Astrocyte (in vitro differentiated cells and primary cell): Measurements from ENCODE around the gene MRPL10. TPM values are rescaled to one million over a fixed set of nuclear protein-coding genes. Genes with fewer than 3 reads are reported as not detected.

Experiments used
- DNase-seq: peaks from one replicate; pipeline ENCODE4 v3.0.0-alpha.2; 2010; ENCODE audit warnings: low read depth
- FAIRE-seq: peaks from 2 replicates; lab custom pipeline; 2011; peaks lifted over from hg19 to GRCh38; lab: Jason Lieb, UNC
- H2AFZ ChIP-seq: 2 replicates; pipeline ENCODE4 v1.6.0; 2012; ENCODE audit warnings: low read depth, low read length, inconsistent platforms
- H3K27ac ChIP-seq: 2 replicates; pipeline ENCODE4 v1.5.1; 2011; ENCODE audit warnings: low read depth, low read length, inconsistent platforms
- H3K27me3 ChIP-seq: 2 replicates; pipeline ENCODE4 v1.6.0; 2011; ENCODE audit warnings: low read length, inconsistent platforms; ENCODE audit not compliant: insufficient read depth
- H3K36me3 ChIP-seq: 2 replicates; pipeline ENCODE4 v1.5.1; 2011; ENCODE audit warnings: low read length, inconsistent platforms; ENCODE audit not compliant: insufficient read depth
- H3K4me1 ChIP-seq: 2 replicates; pipeline ENCODE4 v1.5.1; 2011; ENCODE audit warnings: low read length, inconsistent platforms; ENCODE audit not compliant: insufficient read depth
- H3K4me2 ChIP-seq: 2 replicates; pipeline ENCODE4 v1.6.0; 2012; ENCODE audit warnings: low read length, inconsistent platforms
- H3K4me3 ChIP-seq: 2 replicates; pipeline ENCODE4 v1.5.1; 2011; ENCODE audit warnings: low read depth, mild to moderate bottlenecking, low read length, inconsistent platforms; ENCODE audit not compliant: insufficient read depth
- H3K79me2 ChIP-seq: 2 replicates; pipeline ENCODE4 v1.6.0; 2012; ENCODE audit warnings: mild to moderate bottlenecking, low read length, inconsistent platforms; ENCODE audit not compliant: insufficient read depth
- H3K9ac ChIP-seq: 2 replicates; pipeline ENCODE4 v1.6.0; 2012; ENCODE audit warnings: mild to moderate bottlenecking, low read length, inconsistent platforms
- H3K9me3 ChIP-seq: 2 replicates; pipeline ENCODE4 v1.5.1; 2012; ENCODE audit warnings: low read depth, mild to moderate bottlenecking, low read length, inconsistent platforms; ENCODE audit not compliant: insufficient read depth
- H4K20me1 ChIP-seq: 2 replicates; pipeline ENCODE4 v1.6.0; 2012; ENCODE audit warnings: low read length, inconsistent platforms; ENCODE audit not compliant: insufficient read depth
- H3K27ac Mint-ChIP-seq: one replicate; pipeline ENCODE4 v1.8.0; 2021; ENCODE audit warnings: mild to moderate bottlenecking, mixed read lengths; ENCODE audit not compliant: unreplicated experiment
- H3K27me3 Mint-ChIP-seq: one replicate; pipeline ENCODE4 v1.8.0; 2021; ENCODE audit warnings: low read depth, mixed read lengths; ENCODE audit not compliant: unreplicated experiment
- H3K36me3 Mint-ChIP-seq: one replicate; pipeline ENCODE4 v1.8.0; 2021; ENCODE audit warnings: low read depth, mixed read lengths; ENCODE audit not compliant: unreplicated experiment
- H3K4me1 Mint-ChIP-seq: one replicate; pipeline ENCODE4 v1.8.0; 2021; ENCODE audit warnings: low read depth, mixed read lengths; ENCODE audit not compliant: unreplicated experiment
- H3K4me3 Mint-ChIP-seq: one replicate; pipeline ENCODE4 v1.8.0; 2021; ENCODE audit warnings: mild to moderate bottlenecking, moderate library complexity, mixed read lengths; ENCODE audit not compliant: unreplicated experiment
- H3K9me3 Mint-ChIP-seq: one replicate; pipeline ENCODE4 v1.8.0; 2021; ENCODE audit warnings: mild to moderate bottlenecking, mixed read lengths; ENCODE audit not compliant: unreplicated experiment
- EZH2 ChIP-seq: IDR thresholded peaks from 2 replicates; pipeline ENCODE4 v1.6.1; 2012; ENCODE audit warnings: mild to moderate bottlenecking, low read length, inconsistent platforms; ENCODE audit not compliant: insufficient read depth
- total RNA-seq: library from RNA; stranded (reverse); gene quantifications from 2 replicates; pipeline ENCODE4 v1.2.1, GENCODE V29; 2021
- TF ChIP-seq, protein P1 (sequence below): IDR thresholded peaks from 2 replicates; pipeline ENCODE4 v1.5.1; 2011; ENCODE audit warnings: low read depth, mild to moderate bottlenecking, inconsistent platforms, low read length, moderate library complexity; ENCODE audit not compliant: insufficient read depth

Gene MRPL10
- total RNA-seq, 1 donor from 2014 or later: 33.2 TPM

DNA sequence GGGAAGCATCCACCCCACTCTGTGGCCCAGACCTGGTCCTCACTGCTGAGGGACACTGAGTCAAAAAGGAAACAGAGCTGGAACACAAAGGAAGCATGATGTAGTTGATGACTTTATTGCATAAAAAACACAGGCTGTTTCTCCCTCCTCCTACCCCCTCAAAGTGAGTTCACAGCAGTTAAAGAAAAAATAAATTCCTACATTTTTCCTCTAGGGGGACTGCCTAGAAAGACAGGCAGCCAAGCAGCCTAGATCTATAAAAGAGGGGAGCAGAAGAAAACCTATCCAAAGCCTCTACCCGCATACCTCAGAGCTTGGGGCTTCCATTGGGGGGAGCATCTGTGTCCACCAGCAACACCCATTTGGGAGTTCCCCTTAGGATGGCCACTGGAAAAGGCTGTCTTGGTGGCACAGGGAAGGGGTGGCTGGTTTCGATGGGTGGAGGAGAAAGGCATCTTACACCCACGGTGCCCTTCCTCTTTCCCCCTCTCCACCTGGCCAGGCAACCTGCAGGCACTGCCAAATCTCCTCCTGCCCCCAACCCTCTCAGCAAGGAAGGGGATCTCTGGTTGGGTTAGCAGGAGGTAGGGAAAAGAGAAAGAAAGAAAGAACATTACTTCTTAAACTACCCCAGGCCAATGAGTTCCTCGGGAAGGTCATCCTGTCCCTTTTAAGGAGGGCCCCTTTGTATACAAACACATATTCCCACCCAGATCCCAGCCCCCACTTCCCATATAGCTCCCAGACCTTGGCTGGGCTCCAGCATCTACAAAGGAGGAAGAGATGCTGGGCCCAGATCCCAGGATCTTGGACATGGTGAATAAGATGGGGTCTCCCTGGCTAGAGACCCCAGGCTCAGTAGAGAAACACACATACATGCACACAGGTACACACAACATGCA lies 13.7 kb upstream of the MRPL10 start:
- H3K4me2 ChIP-seq: no peak overlapping the region
- no peak overlapping the region for H3K27ac ChIP-seq
- H3K4me1 ChIP-seq: peaks cover 10% of the 10 kb centered on the region
- no peak overlapping the region for H2AFZ ChIP-seq
- no peaks in the 10 kb centered on the region for H3K9me3 Mint-ChIP-seq
- FAIRE-seq: no peak
- H3K9ac ChIP-seq: no peak overlapping the region
- DNase-seq: no peak
- H3K79me2 ChIP-seq: no peaks in the 10 kb centered on the region
- H3K4me1 Mint-ChIP-seq: peaks cover 18% of the 10 kb centered on the region
- H3K9me3 ChIP-seq: no peaks in the 10 kb centered on the region
- peaks cover 48% of the 10 kb centered on the region for H3K27me3 ChIP-seq
- H3K4me3 ChIP-seq: no peak overlapping the region
- no peak overlapping the region for H3K27ac Mint-ChIP-seq
- TF ChIP-seq, protein P1, sequence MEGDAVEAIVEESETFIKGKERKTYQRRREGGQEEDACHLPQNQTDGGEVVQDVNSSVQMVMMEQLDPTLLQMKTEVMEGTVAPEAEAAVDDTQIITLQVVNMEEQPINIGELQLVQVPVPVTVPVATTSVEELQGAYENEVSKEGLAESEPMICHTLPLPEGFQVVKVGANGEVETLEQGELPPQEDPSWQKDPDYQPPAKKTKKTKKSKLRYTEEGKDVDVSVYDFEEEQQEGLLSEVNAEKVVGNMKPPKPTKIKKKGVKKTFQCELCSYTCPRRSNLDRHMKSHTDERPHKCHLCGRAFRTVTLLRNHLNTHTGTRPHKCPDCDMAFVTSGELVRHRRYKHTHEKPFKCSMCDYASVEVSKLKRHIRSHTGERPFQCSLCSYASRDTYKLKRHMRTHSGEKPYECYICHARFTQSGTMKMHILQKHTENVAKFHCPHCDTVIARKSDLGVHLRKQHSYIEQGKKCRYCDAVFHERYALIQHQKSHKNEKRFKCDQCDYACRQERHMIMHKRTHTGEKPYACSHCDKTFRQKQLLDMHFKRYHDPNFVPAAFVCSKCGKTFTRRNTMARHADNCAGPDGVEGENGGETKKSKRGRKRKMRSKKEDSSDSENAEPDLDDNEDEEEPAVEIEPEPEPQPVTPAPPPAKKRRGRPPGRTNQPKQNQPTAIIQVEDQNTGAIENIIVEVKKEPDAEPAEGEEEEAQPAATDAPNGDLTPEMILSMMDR: peak; percentile 36
- no peak for TF ChIP-seq EZH2
- peaks cover 34% of the 10 kb centered on the region for H3K27me3 Mint-ChIP-seq
- no peaks in the 10 kb centered on the region for H4K20me1 ChIP-seq
- H3K4me3 Mint-ChIP-seq: no peak overlapping the region
- H3K36me3 ChIP-seq: no peaks in the 10 kb centered on the region
- no peaks in the 10 kb centered on the region for H3K36me3 Mint-ChIP-seq

DNA sequence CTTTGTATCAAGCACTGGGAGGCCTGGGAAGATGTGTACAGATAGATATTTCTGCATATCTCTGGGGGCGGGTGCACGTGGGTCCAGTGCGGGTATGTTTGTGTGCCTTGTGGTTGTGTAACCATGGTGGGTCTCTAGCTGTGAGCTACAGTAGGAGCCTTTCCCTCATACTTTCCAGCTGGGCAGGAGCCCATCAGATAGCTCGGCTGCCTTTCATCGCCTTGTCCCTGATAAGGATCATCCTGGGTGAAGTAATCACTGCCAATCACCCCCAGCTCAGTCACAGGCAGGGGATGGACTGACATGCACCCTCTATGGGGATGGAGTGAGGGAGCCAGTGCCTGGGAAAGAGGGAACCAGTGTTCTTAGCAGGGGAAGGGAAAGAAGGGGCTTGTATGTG lies 12.9 kb upstream of the MRPL10 start:
- H2AFZ ChIP-seq: no peak overlapping the region
- Mint-ChIP-seq H3K36me3 (no peaks in the 10 kb centered on the region), H3K9me3 (no peaks in the 10 kb centered on the region), H3K4me3 (peak overlapping the region; percentile 54), H3K27ac (no peak overlapping the region), H3K4me1 (peaks cover 18% of the 10 kb centered on the region), H3K27me3 (peaks cover 28% of the 10 kb centered on the region)
- no peak overlapping the region for H3K9ac ChIP-seq
- peaks cover 10% of the 10 kb centered on the region for H3K4me1 ChIP-seq
- TF ChIP-seq EZH2: no peak
- TF ChIP-seq, protein P1: no peak
- DNase-seq (peak; percentile 56), FAIRE-seq (no peak)
- H3K4me3 ChIP-seq: no peak overlapping the region
- no peaks in the 10 kb centered on the region for H3K79me2 ChIP-seq
- no peak overlapping the region for H3K27ac ChIP-seq
- H4K20me1 ChIP-seq: no peaks in the 10 kb centered on the region
- no peak overlapping the region for H3K4me2 ChIP-seq
- H3K9me3 ChIP-seq: no peaks in the 10 kb centered on the region
- no peaks in the 10 kb centered on the region for H3K36me3 ChIP-seq
- H3K27me3 ChIP-seq: peaks cover 43% of the 10 kb centered on the region

DNA sequence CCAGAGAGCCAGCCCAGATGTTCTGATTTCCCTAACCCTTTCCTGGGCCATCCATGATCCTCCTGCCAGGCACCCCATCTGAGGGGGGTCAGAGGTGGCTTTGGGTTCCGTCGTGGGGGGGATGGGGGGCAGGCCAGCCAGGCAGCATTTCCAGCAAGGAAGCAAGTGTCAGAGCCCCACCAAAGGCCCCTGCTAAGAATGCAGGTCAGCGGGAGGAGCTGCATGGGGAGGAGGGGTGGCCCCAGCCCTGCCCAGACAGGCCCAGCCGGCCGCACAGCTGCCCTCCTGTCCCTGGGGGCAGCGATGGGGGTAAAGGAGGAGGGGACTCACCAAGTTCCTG lies 12.0 kb upstream of the MRPL10 start:
- H3K27ac Mint-ChIP-seq: no peak overlapping the region
- no peak overlapping the region for H3K4me2 ChIP-seq
- no peak for FAIRE-seq

More for the DNA sequence above, 12.0 kb upstream of the MRPL10 start:
- Mint-ChIP-seq H3K9me3 (no peaks in the 10 kb centered on the region), H3K4me3 (no peak overlapping the region), H3K27me3 (peaks cover 19% of the 10 kb centered on the region), H3K36me3 (peaks cover 2% of the 10 kb centered on the region), H3K4me1 (peaks cover 18% of the 10 kb centered on the region)
- H3K27me3 ChIP-seq: peaks cover 35% of the 10 kb centered on the region
- H3K4me1 ChIP-seq: peaks cover 10% of the 10 kb centered on the region
- H3K27ac ChIP-seq: no peak overlapping the region
- H3K36me3 ChIP-seq: no peaks in the 10 kb centered on the region
- no peaks in the 10 kb centered on the region for H3K79me2 ChIP-seq
- H3K9ac ChIP-seq: no peak overlapping the region
- H3K4me3 ChIP-seq: no peak overlapping the region
- no peaks in the 10 kb centered on the region for H3K9me3 ChIP-seq
- no peaks in the 10 kb centered on the region for H4K20me1 ChIP-seq
- no peak overlapping the region for H2AFZ ChIP-seq
- no peak for DNase-seq
- TF ChIP-seq, protein P1: no peak
- no peak for TF ChIP-seq EZH2
